HCT116 (cell line): ENCODE measurements around the gene BTN1A1. TPM values are rescaled to one million over a fixed set of nuclear protein-coding genes. Genes with fewer than 3 reads are reported as not detected.
A peak's percentile ranks its signal among the peaks of the same experiment; 100 is the strongest.

Experiments
- ATAC-seq: fragments of 200-7000 bp; cut with Tn5 transposase; 2 replicates; pipeline ENCODE4 v1.9.1; 2020; ENCODE audit warnings: mild to moderate bottlenecking, moderate library complexity
- BruUV-seq: library from RNA; stranded (reverse); fragments of 400-500 nt; replicated peaks from 2 replicates; lab custom pipeline; 2021; lab: Mats Ljungman, UMichigan
- CTCF ChIA-PET: fragments of 300-600 bp; sonication (Branson Sonifier 250); formaldehyde crosslinking; loops from one replicate; lab custom pipeline; 2021; ENCODE audit warnings: antibody characterized with exemption; lab: Charles Lee
- POLR2A ChIA-PET: fragments of 300-600, 350-600 bp; sonication (Branson Sonifier 250); formaldehyde crosslinking; loops from one replicate; lab custom pipeline; 2021; ENCODE audit warnings: antibody characterized with exemption; lab: Charles Lee
- RAD21 ChIA-PET, 2 experiments: fragments of 300-600 bp; sonication (Branson Sonifier 250); formaldehyde crosslinking; loops; one replicate each; lab custom pipeline; 2023; ENCODE audit warnings: low total read pairs in 2 of 2; ENCODE audit not compliant: uncharacterized antibody in 2 of 2, unreplicated experiment in 2 of 2, low non-redundant PET in 1 of 2; lab: Charles Lee
- DNase-seq: peaks from one replicate; pipeline ENCODE4 v3.0.0-alpha.2; 2010; ENCODE audit warnings: low read depth, low spot score
- H2AFZ ChIP-seq: fragments of 200-600 bp; shearing (Covaris generic), sonication (generic); 2 replicates; pipeline ENCODE4 v1.6.1; 2017; ENCODE audit warnings: low read depth, mixed run types, mixed read lengths, antibody characterized with exemption, low read length; ENCODE audit not compliant: poor library complexity, severe bottlenecking
- H3K27ac ChIP-seq: 2 replicates; pipeline ENCODE4 v1.5.1; 2012; ENCODE audit warnings: low read depth, low read length
- H3K27me3 ChIP-seq: fragments of 200-600 bp; sonication (generic); 2 replicates; pipeline ENCODE4 v1.6.1; 2016; ENCODE audit warnings: mixed run types, low read length, mixed read lengths; ENCODE audit not compliant: insufficient read depth
- H3K36me3 ChIP-seq, 2 experiments: fragments of 200-500 bp in 1 of 2; fragments of 200-600 bp in 1 of 2; sonication (Bioruptor generic) in 1 of 2; sonication (generic) in 1 of 2; 2 replicates each; pipeline versions ENCODE4 v1.5.1 to v1.6.1; 2014 to 2016; ENCODE audit warnings: low read length in 2 of 2, inconsistent platforms in 1 of 2, mixed read lengths in 1 of 2, mixed run types in 1 of 2; ENCODE audit not compliant: insufficient read depth in 2 of 2, control insufficient read depth in 1 of 2
- H3K4me1 ChIP-seq, 2 experiments: fragments of 200-600 bp in 1 of 2; sonication (generic) in 1 of 2; 2 replicates each; pipeline versions ENCODE4 v1.5.1 to v1.6.1; 2012 to 2017; ENCODE audit warnings: low read length in 2 of 2, inconsistent platforms in 1 of 2, mild to moderate bottlenecking in 1 of 2, mixed read lengths in 1 of 2, mixed run types in 1 of 2, moderate library complexity in 1 of 2; ENCODE audit not compliant: insufficient read depth in 2 of 2, control insufficient read depth in 1 of 2
- H3K4me2 ChIP-seq: fragments of 200-600 bp; sonication (generic); 2 replicates; pipeline ENCODE4 v1.6.1; 2017; ENCODE audit warnings: mixed run types, low read length, mixed read lengths
- H3K4me3 ChIP-seq, 2 experiments: fragments of 200-600 bp in 1 of 2; sonication (generic) in 1 of 2; replicated peaks in 1 of 2; 2 replicates each; pipeline ENCODE4 v1.5.1; 2011 to 2016; ENCODE audit warnings: low read length in 2 of 2, control low read depth in 1 of 2, low read depth in 1 of 2, mild to moderate bottlenecking in 1 of 2, mixed read lengths in 1 of 2, mixed run types in 1 of 2
- H3K79me2 ChIP-seq: fragments of 200-600 bp; sonication (generic); 2 replicates; pipeline ENCODE4 v1.6.1; 2017; ENCODE audit warnings: mild to moderate bottlenecking, mixed run types, low read length, moderate library complexity, mixed read lengths; ENCODE audit not compliant: insufficient read depth
- H3K9ac ChIP-seq: fragments of 200-600 bp; sonication (generic); 2 replicates; pipeline ENCODE4 v1.6.1; 2016; ENCODE audit warnings: low read length, mixed read lengths
- H3K9me2 ChIP-seq: fragments of 200-600 bp; sonication (generic), shearing (Covaris generic); 2 replicates; pipeline ENCODE4 v1.6.1; 2017; ENCODE audit warnings: mixed run types, mild to moderate bottlenecking, moderate library complexity; ENCODE audit not compliant: insufficient read depth
- H3K9me3 ChIP-seq, 2 experiments: fragments of 200-500 bp in 1 of 2; fragments of 200-600 bp in 1 of 2; sonication (Bioruptor generic) in 1 of 2; sonication (generic) in 1 of 2; 2 replicates each; pipeline ENCODE4 v1.6.1; 2014 to 2017; ENCODE audit warnings: low read length in 2 of 2, mixed read lengths in 2 of 2, inconsistent platforms in 1 of 2, low read depth in 1 of 2, mild to moderate bottlenecking in 1 of 2, mixed run types in 1 of 2, moderate library complexity in 1 of 2; ENCODE audit not compliant: control insufficient read depth in 1 of 2, insufficient read depth in 1 of 2
- H4K20me1 ChIP-seq: fragments of 200-600 bp; sonication (generic), shearing (Covaris generic); 2 replicates; pipeline ENCODE4 v1.6.1; 2017; ENCODE audit warnings: mixed run types, mild to moderate bottlenecking, moderate library complexity; ENCODE audit not compliant: insufficient read depth
- ATF3 ChIP-seq: IDR thresholded peaks from 2 replicates; pipeline ENCODE4 v1.6.1; 2012
- EGR1 ChIP-seq: IDR thresholded peaks from 2 replicates; pipeline ENCODE4 v1.6.1; 2012; ENCODE audit warnings: low read depth
- ELF1 ChIP-seq: IDR thresholded peaks from 2 replicates; pipeline ENCODE4 v1.6.1; 2012; ENCODE audit warnings: low read depth, borderline replicate concordance
- FOSL1 ChIP-seq: IDR thresholded peaks from 2 replicates; pipeline ENCODE4 v1.6.1; 2012; ENCODE audit warnings: low read depth
- POLR2A ChIP-seq: IDR thresholded peaks from 2 replicates; pipeline ENCODE4 v1.7.0; 2011; ENCODE audit warnings: borderline replicate concordance; ENCODE audit not compliant: insufficient read depth, insufficient read length; ENCODE audit errors: extremely low read depth
- POLR2AphosphoS5 ChIP-seq: IDR thresholded peaks from 2 replicates; pipeline ENCODE4 v1.6.1; 2011; ENCODE audit warnings: mild to moderate bottlenecking, low read depth, low read length, moderate library complexity
- RAD21 ChIP-seq: IDR thresholded peaks from 2 replicates; pipeline ENCODE4 v1.6.1; 2012; ENCODE audit warnings: low read depth, mild to moderate bottlenecking
- SIN3A ChIP-seq: IDR thresholded peaks from 2 replicates; pipeline ENCODE4 v1.6.1; 2012; ENCODE audit warnings: low read depth
- SP1 ChIP-seq: IDR thresholded peaks from 2 replicates; pipeline ENCODE4 v1.6.1; 2012; ENCODE audit warnings: low read depth
- SRF ChIP-seq: IDR thresholded peaks from 2 replicates; pipeline ENCODE4 v1.6.1; 2012; ENCODE audit warnings: low read depth
- YY1 ChIP-seq: IDR thresholded peaks from 2 replicates; pipeline ENCODE4 v1.6.1; 2011; ENCODE audit warnings: low read length, low read depth, moderate library complexity, mild to moderate bottlenecking; ENCODE audit not compliant: insufficient replicate concordance; ENCODE audit errors: extremely low read depth
- intact Hi-C: fragments of 100-400 bp; cut with micrococcal nuclease; formaldehyde crosslinking; loops from 2 replicates; pipeline ENCODE4 v1.10.0; 2022
- total RNA-seq: library from RNA; stranded (reverse); gene quantifications from one replicate; pipeline ENCODE4 v1.2.1, GENCODE V29; 2021; ENCODE audit not compliant: unreplicated experiment
- TF ChIP-seq, protein P1 (sequence below), 3 experiments: fragments of 200-600 bp in 1 of 3; sonication (generic) in 1 of 3; IDR thresholded peaks in 2 of 3; conservative IDR thresholded peaks in 1 of 3; 2 replicates each; pipeline ENCODE4 v1.5.1; 2012 to 2017; ENCODE audit warnings: low read depth in 2 of 3, low read length in 2 of 3, antibody characterized with exemption in 1 of 3, borderline replicate concordance in 1 of 3, control low read depth in 1 of 3, mild to moderate bottlenecking in 1 of 3, mixed read lengths in 1 of 3, mixed run types in 1 of 3, moderate library complexity in 1 of 3; ENCODE audit not compliant: insufficient read depth in 1 of 3

The BTN1A1 gene
- total RNA-seq, 1 experiment from 2014 or later, result 0.32 TPM

DNA sequence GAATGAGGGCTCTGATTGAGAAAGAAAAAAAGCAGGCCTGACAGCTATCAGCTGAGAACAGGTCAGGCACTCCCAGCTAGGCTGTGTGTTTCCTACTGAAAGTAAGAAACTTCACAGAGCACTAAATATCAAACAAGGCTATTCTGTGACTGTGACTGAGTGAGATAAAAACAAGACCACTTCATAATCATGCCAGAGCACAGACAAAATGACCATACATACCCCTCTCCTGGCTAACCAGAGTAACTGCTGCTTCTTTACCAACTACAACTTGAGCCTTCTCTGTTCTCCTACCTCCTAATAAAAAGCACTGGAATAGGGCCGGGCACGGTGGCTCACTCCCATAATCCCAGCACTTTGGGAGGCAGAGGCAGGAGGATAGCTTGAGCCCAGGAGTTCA is 6.8 kb upstream of the BTN1A1 start:
- CTCF ChIA-PET, result no interaction called here

GRCh38 chr6:26494117-26494516 is 6.0 kb upstream of the BTN1A1 start:
- ChIA-PET POLR2A (no interaction called here), RAD21 (no interaction called here), CTCF (no interaction called here)
- Histone ChIP-seq H3K9me2 (no peaks in the 10 kb centered on the region), H3K4me2 (no peak overlapping the region), H4K20me1 (no peaks in the 10 kb centered on the region), H3K79me2 (no peaks in the 10 kb centered on the region), H3K9me3 (no peaks in the 10 kb centered on the region), H3K27me3 (no peaks in the 10 kb centered on the region), H3K9ac (no peak overlapping the region), H3K4me3 (no peak overlapping the region), H3K4me1 (no peaks in the 10 kb centered on the region), H2AFZ (no peak overlapping the region), H3K36me3 (no peaks in the 10 kb centered on the region), H3K27ac (no peak overlapping the region)
- intact Hi-C loops, result no loop called here
- no TSS peak for BruUV-seq
- DNase-seq (no peak), ATAC-seq (no peak)
- TF ChIP-seq SP1 (no peak), POLR2A (no peak), RAD21 (no peak), SIN3A (no peak), POLR2AphosphoS5 (no peak), EGR1 (no peak), ATF3 (no peak), YY1 (no peak), SRF (no peak)
- TF ChIP-seq, protein P1, sequence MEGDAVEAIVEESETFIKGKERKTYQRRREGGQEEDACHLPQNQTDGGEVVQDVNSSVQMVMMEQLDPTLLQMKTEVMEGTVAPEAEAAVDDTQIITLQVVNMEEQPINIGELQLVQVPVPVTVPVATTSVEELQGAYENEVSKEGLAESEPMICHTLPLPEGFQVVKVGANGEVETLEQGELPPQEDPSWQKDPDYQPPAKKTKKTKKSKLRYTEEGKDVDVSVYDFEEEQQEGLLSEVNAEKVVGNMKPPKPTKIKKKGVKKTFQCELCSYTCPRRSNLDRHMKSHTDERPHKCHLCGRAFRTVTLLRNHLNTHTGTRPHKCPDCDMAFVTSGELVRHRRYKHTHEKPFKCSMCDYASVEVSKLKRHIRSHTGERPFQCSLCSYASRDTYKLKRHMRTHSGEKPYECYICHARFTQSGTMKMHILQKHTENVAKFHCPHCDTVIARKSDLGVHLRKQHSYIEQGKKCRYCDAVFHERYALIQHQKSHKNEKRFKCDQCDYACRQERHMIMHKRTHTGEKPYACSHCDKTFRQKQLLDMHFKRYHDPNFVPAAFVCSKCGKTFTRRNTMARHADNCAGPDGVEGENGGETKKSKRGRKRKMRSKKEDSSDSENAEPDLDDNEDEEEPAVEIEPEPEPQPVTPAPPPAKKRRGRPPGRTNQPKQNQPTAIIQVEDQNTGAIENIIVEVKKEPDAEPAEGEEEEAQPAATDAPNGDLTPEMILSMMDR (IDR thresholded peaks at IDR 0.05 in 2 of 3, conservative IDR thresholded peaks at IDR 0.05 in 1 of 3; ENCODE audit: borderline replicate concordance in 1 of 3, insufficient read depth in 1 of 3, low read depth in 2 of 3, low read length in 2 of 3), result no peak

More for the DNA sequence above, 6.8 kb upstream of the BTN1A1 start:
- no TSS peak for BruUV-seq
- intact Hi-C loops, result no loop called here
- H4K20me1 ChIP-seq, result no peaks in the 10 kb centered on the region
- ChIA-PET POLR2A (no interaction called here), RAD21 (interaction anchor here in 1 of 2 experiments (1.1 kb wide), 1 partner anchor 151 kb away, joined by 3 read pairs; no protein-coding TSS in a partner anchor)
- H3K27me3 ChIP-seq, result no peaks in the 10 kb centered on the region
- H3K9me2 ChIP-seq, result no peaks in the 10 kb centered on the region
- no peak overlapping the region for H3K4me2 ChIP-seq
- DNase-seq (no peak), ATAC-seq (peak; percentile 72)
- H3K27ac ChIP-seq, result no peak overlapping the region
- no peaks in the 10 kb centered on the region for H3K4me1 ChIP-seq
- H3K79me2 ChIP-seq, result no peaks in the 10 kb centered on the region
- no peaks in the 10 kb centered on the region for H3K36me3 ChIP-seq
- H3K9me3 ChIP-seq, result no peaks in the 10 kb centered on the region
- H3K9ac ChIP-seq, result no peak overlapping the region
- no peak overlapping the region for H3K4me3 ChIP-seq
- TF ChIP-seq ELF1 (no peak), SP1 (no peak), FOSL1 (no peak), RAD21 (peak; percentile 39; the same call in 1 of the 2 replicates)
- TF ChIP-seq, protein P1 (IDR thresholded peaks at IDR 0.05 in 2 of 3, conservative IDR thresholded peaks at IDR 0.05 in 1 of 3; ENCODE audit: borderline replicate concordance in 1 of 3, insufficient read depth in 1 of 3, low read depth in 2 of 3, low read length in 2 of 3), result peak; percentile 6 to 32 (median 24); a peak in 1 of 6 replicates
- H2AFZ ChIP-seq, result no peak overlapping the region
